Activated CD4-positive, alpha-beta memory T cell treated with anti-CD3 and anti-CD28 coated beads for 36 hours (primary cell): Measurements from ENCODE around the gene MUS81. TPM values are rescaled to one million over a fixed set of nuclear protein-coding genes. Genes with fewer than 3 reads are reported as not detected.

Experiments
- CTCF ChIA-PET: fragments of 350-600 bp; sonication (Branson Sonifier 250); formaldehyde crosslinking; loops from one replicate; lab custom pipeline; 2021; ENCODE audit warnings: antibody characterized with exemption, inconsistent platforms; lab: Charles Lee
- POLR2A ChIA-PET: fragments of 350-600 bp; sonication (Branson Sonifier 250); formaldehyde crosslinking; loops from one replicate; lab custom pipeline; 2021; ENCODE audit warnings: antibody characterized with exemption; lab: Charles Lee
- DNase-seq: peaks from one replicate; pipeline ENCODE4 v3.0.0-alpha.2; 2020
- H3K27ac Mint-ChIP-seq: one replicate; pipeline ENCODE4 v1.8.0; 2021; ENCODE audit warnings: mixed read lengths
- H3K27me3 Mint-ChIP-seq: one replicate; pipeline ENCODE4 v1.8.0; 2021; ENCODE audit warnings: mixed read lengths
- H3K36me3 Mint-ChIP-seq: one replicate; pipeline ENCODE4 v1.8.0; 2021; ENCODE audit warnings: mixed read lengths
- H3K4me1 Mint-ChIP-seq: one replicate; pipeline ENCODE4 v1.8.0; 2021; ENCODE audit warnings: low read depth, mixed read lengths
- H3K4me3 Mint-ChIP-seq: one replicate; pipeline ENCODE4 v1.8.0; 2021; ENCODE audit warnings: mild to moderate bottlenecking, mixed read lengths
- H3K9me3 Mint-ChIP-seq: one replicate; pipeline ENCODE4 v1.8.0; 2021; ENCODE audit warnings: mixed read lengths
- intact Hi-C: fragments of 100-400 bp; cut with micrococcal nuclease; formaldehyde crosslinking; loops from one replicate; pipeline ENCODE4 v1.15.1; 2023
- total RNA-seq, 2 experiments: library from RNA; stranded (reverse); gene quantifications; one replicate each; pipeline ENCODE4 v1.2.3, GENCODE V29; 2021

The MUS81 gene
- total RNA-seq, 2 experiments from 2014 or later: 69.8 to 71.7 TPM

GRCh38 chr11:65868076-65868667 is 7.9 kb downstream of the MUS81 start:
- no peak for DNase-seq
- CTCF ChIA-PET: interaction anchor here (0.9 to 7.0 kb wide), 3 partner anchors 9 to 88 kb away, joined by 3 to 151 read pairs (median 18); partner anchors contain the start of genes FIBP and MUS81
- no peaks in the 10 kb centered on the region for H3K27me3 Mint-ChIP-seq
- H3K36me3 Mint-ChIP-seq: peaks cover 26% of the 10 kb centered on the region
- intact Hi-C loops: no loop called here
- H3K9me3 Mint-ChIP-seq: no peaks in the 10 kb centered on the region
- H3K4me1 Mint-ChIP-seq: peaks cover 11% of the 10 kb centered on the region
- H3K4me3 Mint-ChIP-seq: no peak overlapping the region
- POLR2A ChIA-PET: interaction anchor here (2.3 to 4.8 kb wide), 3 partner anchors 8 to 16 kb away, joined by 5 to 56 read pairs (median 15); partner anchors contain the start of genes CFL1 and MUS81
- no peak overlapping the region for H3K27ac Mint-ChIP-seq

- no peak overlapping the region for H3K27ac Mint-ChIP-seq
Measured at GRCh38 chr11:65868907-65869306, 8.7 kb downstream of the MUS81 start.

GRCh38 chr11:65869643-65870306 is 9.5 kb downstream of the MUS81 start:
- Mint-ChIP-seq H3K4me3 (no peak overlapping the region), H3K27ac (no peak overlapping the region), H3K4me1 (peaks cover 15% of the 10 kb centered on the region), H3K27me3 (no peaks in the 10 kb centered on the region), H3K9me3 (no peaks in the 10 kb centered on the region), H3K36me3 (peaks cover 15% of the 10 kb centered on the region)
- ChIA-PET POLR2A (interaction anchor here (1.2 to 4.8 kb wide), 7 partner anchors 9 to 216 kb away, joined by 3 to 56 read pairs (median 5); partner anchors contain the start of genes CCDC85B, CFL1, FIBP and MUS81), CTCF (interaction anchor here (1.1 to 7.0 kb wide), 4 partner anchors 9 to 21 kb away, joined by 3 to 151 read pairs (median 12); partner anchors contain the start of genes CCDC85B, FIBP and MUS81)
- intact Hi-C loops: no loop called here
- DNase-seq: no peak

More at GRCh38 chr11:65868907-65869306, 8.7 kb downstream of the MUS81 start:
- H3K4me3 Mint-ChIP-seq: no peak overlapping the region
- ChIA-PET CTCF (interaction anchor here (0.9 to 7.0 kb wide), 5 partner anchors 8 to 89 kb away, joined by 3 to 151 read pairs (median 6); partner anchors contain the start of genes CCDC85B, FIBP and MUS81), POLR2A (interaction anchor here (2.3 to 4.8 kb wide), 4 partner anchors 9 to 20 kb away, joined by 5 to 56 read pairs (median 22); partner anchors contain the start of genes CCDC85B, CFL1, FIBP and MUS81)
- peaks cover 14% of the 10 kb centered on the region for H3K4me1 Mint-ChIP-seq
- no peaks in the 10 kb centered on the region for H3K27me3 Mint-ChIP-seq
- no peak for DNase-seq
- H3K9me3 Mint-ChIP-seq: no peaks in the 10 kb centered on the region
- intact Hi-C loops: no loop called here
- H3K36me3 Mint-ChIP-seq: peaks cover 21% of the 10 kb centered on the region

GRCh38 chr11:65870307-65870658 is 10.1 kb downstream of the MUS81 start:
- ChIA-PET POLR2A (interaction anchor here (1.2 to 4.8 kb wide), 6 partner anchors 10 to 217 kb away, joined by 3 to 56 read pairs (median 10); partner anchors contain the start of genes CCDC85B, CFL1, FIBP and MUS81), CTCF (interaction anchor here (2.4 to 7.0 kb wide), 2 partner anchors 10 to 16 kb away, joined by 32 to 151 read pairs; partner anchors contain the start of genes FIBP and MUS81)
- Mint-ChIP-seq H3K27me3 (no peaks in the 10 kb centered on the region), H3K36me3 (peaks cover 11% of the 10 kb centered on the region), H3K4me1 (peaks cover 15% of the 10 kb centered on the region), H3K9me3 (no peaks in the 10 kb centered on the region), H3K27ac (no peak overlapping the region), H3K4me3 (no peak overlapping the region)
- intact Hi-C loops: no loop called here
- no peak for DNase-seq

- intact Hi-C loops: no loop called here
- POLR2A ChIA-PET: interaction anchor here (1.2 to 4.8 kb wide), 6 partner anchors 11 to 218 kb away, joined by 3 to 56 read pairs (median 10); partner anchors contain the start of genes CCDC85B, CFL1, FIBP and MUS81
Measured at GRCh38 chr11:65870706-65871681, 10.8 kb downstream of the MUS81 start.

GRCh38 chr11:65871811-65872548 is 11.7 kb downstream of the MUS81 start:
- DNase-seq: no peak
- intact Hi-C loops: loop anchor here (2.0 kb wide), 2 partner anchors 13 to 17 kb away; partner anchors contain the start of genes CFL1 and FIBP
- POLR2A ChIA-PET: interaction anchor here (3.5 to 4.8 kb wide), 3 partner anchors 12 to 20 kb away, joined by 15 to 56 read pairs (median 29); partner anchors contain the start of genes CCDC85B, CFL1, FIBP and MUS81
- peaks cover 20% of the 10 kb centered on the region for H3K4me1 Mint-ChIP-seq
- H3K4me3 Mint-ChIP-seq: peak overlapping the region; percentile 12
- H3K27ac Mint-ChIP-seq: no peak overlapping the region
- H3K36me3 Mint-ChIP-seq: peaks cover 5% of the 10 kb centered on the region
- no peaks in the 10 kb centered on the region for H3K27me3 Mint-ChIP-seq
- no peaks in the 10 kb centered on the region for H3K9me3 Mint-ChIP-seq
- CTCF ChIA-PET: interaction anchor here (1.9 to 7.0 kb wide), 3 partner anchors 12 to 19 kb away, joined by 5 to 151 read pairs (median 32); partner anchors contain the start of genes CCDC85B, FIBP and MUS81

More at GRCh38 chr11:65870706-65871681, 10.8 kb downstream of the MUS81 start:
- peaks cover 15% of the 10 kb centered on the region for H3K4me1 Mint-ChIP-seq
- H3K36me3 Mint-ChIP-seq: peaks cover 10% of the 10 kb centered on the region
- no peaks in the 10 kb centered on the region for H3K9me3 Mint-ChIP-seq
- CTCF ChIA-PET: interaction anchor here (1.9 to 7.0 kb wide), 3 partner anchors 11 to 20 kb away, joined by 5 to 151 read pairs (median 32); partner anchors contain the start of genes CCDC85B, FIBP and MUS81
- H3K27me3 Mint-ChIP-seq: no peaks in the 10 kb centered on the region
- H3K27ac Mint-ChIP-seq: no peak overlapping the region
- DNase-seq: no peak
- no peak overlapping the region for H3K4me3 Mint-ChIP-seq

- Mint-ChIP-seq H3K27ac (peak within 1 kb of the TSS; percentile 81), H3K27me3 (no peaks in the 10 kb centered on the region), H3K9me3 (no peaks in the 10 kb centered on the region), H3K36me3 (peaks cover 1% of the 10 kb centered on the region), H3K4me3 (peak within 1 kb of the TSS; percentile 85), H3K4me1 (peaks cover 20% of the 10 kb centered on the region)
- intact Hi-C loops: loop anchor here (2.0 kb wide), 2 partner anchors 14 to 16 kb away; partner anchors contain the start of genes CFL1 and FIBP
- ChIA-PET CTCF (interaction anchor here (1.5 to 7.0 kb wide), 5 partner anchors 11 to 18 kb away, joined by 5 to 151 read pairs (median 19); partner anchors contain the start of genes CCDC85B, FIBP and MUS81), POLR2A (interaction anchor here (1.1 to 4.8 kb wide), 4 partner anchors 12 to 14 kb away, joined by 4 to 56 read pairs (median 8); partner anchors contain the start of genes CFL1 and MUS81)
- DNase-seq: no peak
Measured at GRCh38 chr11:65872586-65873317, 12.5 kb downstream of the MUS81 start, which contains the start of gene EFEMP2. EFEMP2 (minus strand) TSS chr11:65872800; CDS start chr11:65872354, 446 bp downstream.

GRCh38 chr11:65873318-65874156 is 13.3 kb downstream of the MUS81 start:
- intact Hi-C loops: loop anchor here (2.0 kb wide), 2 partner anchors 15 kb away; partner anchors contain the start of genes CFL1 and FIBP
- no peaks in the 10 kb centered on the region for H3K27me3 Mint-ChIP-seq
- ChIA-PET POLR2A (interaction anchor here (0.5 to 2.5 kb wide), 4 partner anchors 11 to 25 kb away, joined by 3 to 9 read pairs (median 6); partner anchors contain the start of gene MUS81), CTCF (interaction anchor here (1.0 to 7.0 kb wide), 6 partner anchors 9 to 55 kb away, joined by 3 to 151 read pairs (median 6); partner anchors contain the start of genes FIBP and MUS81)
- no peaks in the 10 kb centered on the region for H3K9me3 Mint-ChIP-seq
- H3K36me3 Mint-ChIP-seq: no peaks in the 10 kb centered on the region
- peak overlapping the region; percentile 85 for H3K4me3 Mint-ChIP-seq
- peak overlapping the region; percentile 81 for H3K27ac Mint-ChIP-seq
- peak; percentile 98 for DNase-seq
- peaks cover 20% of the 10 kb centered on the region for H3K4me1 Mint-ChIP-seq
